AG04450 (cell line): Measurements from ENCODE around the gene UCK2. TPM values are rescaled to one million over a fixed set of nuclear protein-coding genes. Genes with fewer than 3 reads are reported as not detected.
A peak's percentile ranks its signal among the peaks of the same experiment; 100 is the strongest.

Source experiments
- CTCF ChIA-PET: fragments of 300-600, 350-600 bp; formaldehyde crosslinking; extraction: SDS; loops from one replicate; lab custom pipeline; 2022; ENCODE audit warnings: antibody characterized with exemption, inconsistent platforms; lab: Charles Lee
- POLR2A ChIA-PET: fragments of 350-600 bp; formaldehyde crosslinking; extraction: SDS; loops from one replicate; lab custom pipeline; 2021; ENCODE audit warnings: antibody characterized with exemption, inconsistent platforms; lab: Yijun Ruan, JAX
- DNase-seq: peaks from one replicate; pipeline ENCODE4 v3.0.0-alpha.2; 2011; ENCODE audit warnings: low read depth, low spot score
- H3K27ac ChIP-seq: one replicate; pipeline ENCODE4 v1.5.1; 2012; ENCODE audit warnings: low read depth, low read length, control low read depth
- H3K27me3 ChIP-seq: one replicate; pipeline ENCODE4 v1.6.0; 2012; ENCODE audit warnings: low read length; ENCODE audit not compliant: control insufficient read depth, insufficient read depth
- H3K4me3 ChIP-seq: 2 replicates; pipeline ENCODE4 v1.5.1; 2011; ENCODE audit warnings: mild to moderate bottlenecking, low read depth, low read length, control low read depth
- H3K9me3 ChIP-seq: 2 replicates; pipeline ENCODE4 v1.5.1; 2012; ENCODE audit warnings: low read length; ENCODE audit not compliant: control insufficient read depth, insufficient read depth
- CTCF ChIP-seq: IDR thresholded peaks from 2 replicates; pipeline ENCODE4 v1.5.1; 2011; ENCODE audit warnings: low read depth, low read length, control low read depth, inconsistent platforms
- polyA plus RNA-seq: library from polyadenylated mRNA; depleted of rRNA; stranded (reverse); fragments of >200 nt; gene quantifications from 2 replicates; pipeline ENCODE4 v1.2.3, GENCODE V29; 2011

Gene UCK2
- polyA plus RNA-seq, 1 experiment = 52.7 TPM

GRCh38 chr1:165895451-165895871 is 68.0 kb downstream of the UCK2 start:
- no peak for TF ChIP-seq CTCF
- Histone ChIP-seq H3K27ac (peak overlapping the region; percentile 98), H3K27me3 (no peaks in the 10 kb centered on the region), H3K4me3 (no peak overlapping the region), H3K9me3 (no peaks in the 10 kb centered on the region)
- no peak for DNase-seq
- ChIA-PET POLR2A (interaction anchor here (1.1 to 2.4 kb wide), 2 partner anchors 67 to 126 kb away, joined by 7 to 10 read pairs; partner anchors contain the start of gene TMCO1), CTCF (interaction anchor here (1.0 to 1.5 kb wide), 2 partner anchors 11 to 18 kb away, joined by 3 to 4 read pairs; no protein-coding TSS in a partner anchor)

- H3K4me3 ChIP-seq = no peak overlapping the region
- CTCF ChIA-PET = interaction anchor here (1.6 to 2.0 kb wide), 2 partner anchors 12 to 28 kb away, joined by 4 to 5 read pairs; no protein-coding TSS in a partner anchor
These were observed 68.9 kb downstream of the UCK2 start for GRCh38 chr1:165896277-165896676.

GRCh38 chr1:165897326-165898303 is 70.2 kb downstream of the UCK2 start:
- CTCF ChIA-PET = interaction anchor here (1.0 to 2.0 kb wide), 5 partner anchors 13 to 71 kb away, joined by 3 to 6 read pairs (median 4); no protein-coding TSS in a partner anchor
- no peak for DNase-seq
- no peak overlapping the region for H3K4me3 ChIP-seq
- H3K27ac ChIP-seq = peak overlapping the region; percentile 100
- TF ChIP-seq CTCF = no peak
- no peaks in the 10 kb centered on the region for H3K9me3 ChIP-seq
- no peaks in the 10 kb centered on the region for H3K27me3 ChIP-seq
- POLR2A ChIA-PET = interaction anchor here (0.8 to 3.7 kb wide), 4 partner anchors 13 to 128 kb away, joined by 3 to 19 read pairs (median 4); partner anchors contain the start of gene TMCO1

More at GRCh38 chr1:165896277-165896676, 68.9 kb downstream of the UCK2 start:
- no peaks in the 10 kb centered on the region for H3K9me3 ChIP-seq
- DNase-seq = peak; percentile 83
- POLR2A ChIA-PET = interaction anchor here (1.0 to 2.4 kb wide), 3 partner anchors 67 to 198 kb away, joined by 3 to 10 read pairs (median 7); partner anchors contain the start of genes ALDH9A1 and TMCO1
- TF ChIP-seq CTCF = no peak
- no peaks in the 10 kb centered on the region for H3K27me3 ChIP-seq
- H3K27ac ChIP-seq = peak overlapping the region; percentile 98

GRCh38 chr1:165898837-165899236 is 71.4 kb downstream of the UCK2 start:
- CTCF ChIA-PET = interaction anchor here (0.6 to 1.6 kb wide), 5 partner anchors 9 to 72 kb away, joined by 3 to 7 read pairs (median 3); no protein-coding TSS in a partner anchor
- no peaks in the 10 kb centered on the region for H3K9me3 ChIP-seq
- peak overlapping the region; percentile 100 for H3K27ac ChIP-seq
- H3K4me3 ChIP-seq = no peak overlapping the region
- POLR2A ChIA-PET = interaction anchor here (1.0 to 3.7 kb wide), 7 partner anchors 8 to 200 kb away, joined by 3 to 19 read pairs (median 5); partner anchors contain the start of genes ALDH9A1 and TMCO1
- peak; percentile 98 for DNase-seq
- no peaks in the 10 kb centered on the region for H3K27me3 ChIP-seq
- TF ChIP-seq CTCF = 0 out of 2 replicates have a peak, but pooled peaks have one; percentile 1
